Naive thymus-derived CD4-positive, alpha-beta T cell (primary cell): ENCODE results near the gene GGA2. TPM values are rescaled to one million over a fixed set of nuclear protein-coding genes. Genes with fewer than 3 reads are reported as not detected.

Source experiments
- ATAC-seq: fragments of 150-1000 bp; cut with Tn5 transposase; 2 replicates; pipeline ENCODE4 v1.10.0; 2021; ENCODE audit warnings: mild to moderate bottlenecking, moderate library complexity
- CTCF ChIA-PET: fragments of 350-600 bp; sonication (Branson Sonifier 250); formaldehyde crosslinking; loops from one replicate; lab custom pipeline; 2021; ENCODE audit warnings: antibody characterized with exemption; lab: Charles Lee
- POLR2A ChIA-PET: fragments of 350-600 bp; sonication (Branson Sonifier 250); formaldehyde crosslinking; loops from one replicate; lab custom pipeline; 2021; ENCODE audit warnings: antibody characterized with exemption, inconsistent platforms; lab: Charles Lee
- DNase-seq, 9 donors: peaks; one replicate each; pipeline versions ENCODE4 v3.0.0 to v3.0.0-alpha.2; 2020 to 2022; ENCODE audit warnings: mixed read lengths in 1 of 9
- H3K27ac ChIP-seq: one replicate; pipeline ENCODE4 v1.7.0; 2013; ENCODE audit warnings: mild to moderate bottlenecking, low read depth, low read length, moderate library complexity
- H3K27me3 ChIP-seq, 2 donors: one replicate each; pipeline ENCODE4 v1.7.0; 2013; ENCODE audit warnings: low read length in 2 of 2, mild to moderate bottlenecking in 2 of 2, moderate library complexity in 2 of 2; ENCODE audit not compliant: control insufficient read depth in 2 of 2, insufficient read depth in 2 of 2
- H3K36me3 ChIP-seq, 3 experiments: 1 replicate in 2 of 3; 2 replicates in 1 of 3; pipeline ENCODE4 v1.7.0; 2013; ENCODE audit warnings: low read length in 3 of 3, mild to moderate bottlenecking in 3 of 3, moderate library complexity in 1 of 3; ENCODE audit not compliant: insufficient read depth in 3 of 3, control insufficient read depth in 2 of 3
- H3K4me1 ChIP-seq, 2 donors: one replicate each; pipeline ENCODE4 v1.7.0; 2013; ENCODE audit warnings: low read length in 2 of 2, mild to moderate bottlenecking in 2 of 2, moderate library complexity in 1 of 2; ENCODE audit not compliant: control insufficient read depth in 2 of 2, insufficient read depth in 2 of 2
- H3K4me3 ChIP-seq: 2 replicates; pipeline ENCODE4 v1.7.0; 2013; ENCODE audit warnings: mild to moderate bottlenecking, low read length
- H3K9me3 ChIP-seq, 3 experiments: 1 replicate in 2 of 3; 2 replicates in 1 of 3; pipeline ENCODE4 v1.7.0; 2013; ENCODE audit warnings: low read length in 3 of 3; ENCODE audit not compliant: control insufficient read depth in 2 of 3
- H3K27ac Mint-ChIP-seq, 9 donors: one replicate each; pipeline ENCODE4 v1.8.0; 2020 to 2022; ENCODE audit warnings: mixed read lengths in 9 of 9, mild to moderate bottlenecking in 8 of 9, moderate library complexity in 5 of 9, inconsistent platforms in 2 of 9
- H3K27me3 Mint-ChIP-seq, 5 donors: one replicate each; pipeline ENCODE4 v1.8.0; 2021 to 2022; ENCODE audit warnings: mixed read lengths in 5 of 5, mild to moderate bottlenecking in 1 of 5
- H3K36me3 Mint-ChIP-seq, 5 donors: one replicate each; pipeline ENCODE4 v1.8.0; 2020 to 2022; ENCODE audit warnings: mixed read lengths in 5 of 5, mild to moderate bottlenecking in 3 of 5, inconsistent platforms in 1 of 5
- H3K4me1 Mint-ChIP-seq, 7 donors: one replicate each; pipeline ENCODE4 v1.8.0; 2020 to 2022; ENCODE audit warnings: mixed read lengths in 7 of 7, mild to moderate bottlenecking in 3 of 7, inconsistent platforms in 1 of 7
- H3K4me3 Mint-ChIP-seq, 10 donors: one replicate each; pipeline ENCODE4 v1.8.0; 2020 to 2022; ENCODE audit warnings: mild to moderate bottlenecking in 10 of 10, mixed read lengths in 10 of 10, moderate library complexity in 6 of 10, inconsistent platforms in 2 of 10
- H3K9me3 Mint-ChIP-seq, 11 donors: one replicate each; pipeline ENCODE4 v1.8.0; 2020 to 2022; ENCODE audit warnings: mixed read lengths in 11 of 11, mild to moderate bottlenecking in 4 of 11, inconsistent platforms in 1 of 11, moderate library complexity in 1 of 11
- intact Hi-C, 2 donors: fragments of 100-400 bp; cut with micrococcal nuclease; formaldehyde crosslinking; loops; one replicate each; pipeline ENCODE4 v1.15.1; 2023
- polyA plus RNA-seq, 2 donors: library from polyadenylated mRNA; unstranded; fragments of 300-500 nt; fragmentation: Illumina TruSeq; gene quantifications; one replicate each; pipeline ENCODE4 v1.2.3, GENCODE V29; 2021
- total RNA-seq, 6 experiments: library from RNA in 5 of 6; stranded (reverse) in 5 of 6; gene quantifications; 1 replicate in 5 of 6; 2 replicates in 1 of 6; pipeline ENCODE4 v1.2.3 and lab custom pipeline; 2021 to 2026

GGA2 gene
- total and polyA plus RNA-seq, 7 experiments from 2014 or later: 41.7 to 138 (median 104) TPM

DNA sequence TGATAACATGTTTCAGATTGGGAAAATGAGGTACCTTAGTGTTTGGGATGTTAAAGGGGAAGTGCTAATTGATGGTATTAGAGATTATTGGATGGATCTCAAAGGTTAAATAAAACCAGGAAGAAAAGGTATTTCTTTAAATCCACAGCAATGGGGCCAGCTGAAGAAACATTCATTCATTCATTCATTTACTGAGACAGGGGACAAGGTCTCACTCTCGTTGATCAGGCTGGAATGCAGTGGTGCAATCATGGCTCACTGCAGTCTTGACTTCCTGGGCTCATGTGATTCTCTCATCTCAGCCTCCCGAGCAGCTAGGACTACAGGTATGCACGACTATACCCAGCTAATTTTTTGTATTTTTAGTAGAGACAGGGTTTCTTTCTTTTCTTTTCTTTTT is 27.1 kb upstream of the GGA2 start:
- no peak overlapping the region for H3K27ac ChIP-seq
- peaks cover 0 to 2% (median 0%) of the 10 kb centered on the region in 7 donors for H3K4me1 Mint-ChIP-seq
- no peak overlapping the region for H3K4me3 Mint-ChIP-seq
- no peaks in the 10 kb centered on the region for H3K27me3 ChIP-seq
- no peak overlapping the region for H3K4me3 ChIP-seq
- no peaks in the 10 kb centered on the region for H3K27me3 Mint-ChIP-seq
- H3K36me3 Mint-ChIP-seq: peaks cover 0 to 25% (median 4%) of the 10 kb centered on the region in 5 donors
- no peak overlapping the region for H3K27ac Mint-ChIP-seq
- no peaks in the 10 kb centered on the region for H3K4me1 ChIP-seq
- H3K36me3 ChIP-seq: peaks cover 0 to 70% (median 0%) of the 10 kb centered on the region in 3 experiments
- no peaks in the 10 kb centered on the region for H3K9me3 Mint-ChIP-seq
- intact Hi-C loops: no loop called here
- ATAC-seq (no peak), DNase-seq (no peak)
- POLR2A ChIA-PET: no interaction called here
- CTCF ChIA-PET: no interaction called here
- H3K9me3 ChIP-seq: no peaks in the 10 kb centered on the region

DNA sequence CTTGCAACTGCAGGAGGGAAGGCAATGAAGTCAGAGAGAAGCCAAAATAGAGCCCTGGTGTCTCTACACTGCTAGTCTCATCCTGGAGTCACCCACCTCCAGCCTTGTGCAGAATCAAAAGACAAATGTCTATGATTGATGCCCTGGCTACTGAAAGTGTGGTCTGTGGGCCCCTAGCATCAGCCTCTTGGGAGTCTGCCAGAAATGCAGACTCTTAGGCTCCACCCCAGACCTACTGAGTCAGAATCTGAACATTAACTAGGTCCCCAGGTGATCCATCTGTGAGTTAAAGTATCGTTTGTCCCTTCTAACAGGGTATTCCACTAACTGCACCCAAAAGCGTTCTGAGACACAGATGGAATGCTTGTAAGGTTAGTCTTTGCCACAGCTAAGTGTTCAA is 25.6 kb upstream of the GGA2 start:
- H3K4me1 Mint-ChIP-seq: peaks cover 0 to 2% (median 0%) of the 10 kb centered on the region in 7 donors
- POLR2A ChIA-PET: no interaction called here
- no peaks in the 10 kb centered on the region for H3K27me3 Mint-ChIP-seq
- no peak for ATAC-seq
- Histone ChIP-seq H3K4me3 (no peak overlapping the region), H3K27me3 (no peaks in the 10 kb centered on the region), H3K36me3 (peaks cover 0 to 77% (median 0%) of the 10 kb centered on the region in 3 experiments), H3K9me3 (no peaks in the 10 kb centered on the region), H3K27ac (no peak overlapping the region), H3K4me1 (no peaks in the 10 kb centered on the region)
- peaks cover 0 to 25% (median 4%) of the 10 kb centered on the region in 5 donors for H3K36me3 Mint-ChIP-seq
- no peaks in the 10 kb centered on the region for H3K9me3 Mint-ChIP-seq
- H3K4me3 Mint-ChIP-seq: no peak overlapping the region
- intact Hi-C loops: no loop called here
- DNase-seq: no peak
- no peak overlapping the region for H3K27ac Mint-ChIP-seq
- CTCF ChIA-PET: no interaction called here

DNA sequence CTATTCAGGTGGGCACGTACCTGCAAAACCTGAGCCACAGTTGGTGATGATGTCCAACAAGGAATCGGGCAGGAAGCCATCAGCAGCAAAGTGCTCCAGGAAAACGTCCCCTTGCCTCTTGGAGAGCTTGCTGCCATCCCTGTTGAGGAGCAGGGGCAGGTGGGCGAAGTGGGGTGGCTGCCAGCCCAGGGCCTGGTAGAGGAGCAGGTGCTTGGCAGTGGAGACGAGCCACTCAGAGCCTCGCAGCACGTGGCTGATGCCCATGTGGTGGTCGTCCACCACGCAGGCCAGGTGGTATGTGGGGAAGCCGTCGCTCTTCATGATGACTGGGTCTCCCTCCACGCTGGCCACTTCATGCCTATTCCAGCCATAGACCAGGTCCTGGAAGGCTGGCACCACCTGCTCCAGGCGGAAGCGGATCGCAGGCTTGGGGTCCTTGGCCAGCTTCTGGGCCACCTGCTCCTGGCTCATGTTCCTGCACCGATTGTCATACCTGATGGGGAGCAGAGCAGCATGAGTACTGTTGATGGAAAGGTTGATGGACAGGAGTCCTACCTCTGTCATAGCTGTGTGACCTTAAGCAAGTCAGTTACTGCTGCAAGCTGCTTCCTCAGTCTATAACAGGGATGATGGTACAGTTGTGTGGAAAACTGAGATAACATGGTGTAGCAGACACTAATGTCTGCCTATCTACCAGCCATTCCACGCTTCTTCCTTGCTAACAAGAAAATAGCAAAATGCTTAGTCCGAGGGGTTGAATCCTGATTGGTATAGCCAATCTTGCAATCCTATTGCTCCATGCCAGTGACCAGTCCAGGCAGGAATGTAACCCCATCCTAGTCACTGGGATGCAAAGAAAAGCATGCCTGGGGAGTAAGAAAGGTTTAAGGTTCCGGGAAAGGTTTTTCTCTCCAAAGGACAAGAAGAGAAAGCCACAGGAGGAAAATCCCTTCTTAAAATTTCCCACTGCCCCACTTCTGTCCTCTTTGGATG is 24.9 kb upstream of the GGA2 start:
- no peak overlapping the region for H3K4me3 ChIP-seq
- Mint-ChIP-seq H3K4me3 (no peak overlapping the region), H3K9me3 (no peaks in the 10 kb centered on the region), H3K27ac (no peak overlapping the region), H3K36me3 (peaks cover 0 to 26% (median 4%) of the 10 kb centered on the region in 5 donors), H3K4me1 (peaks cover 0 to 2% (median 0%) of the 10 kb centered on the region in 7 donors), H3K27me3 (no peaks in the 10 kb centered on the region)
- DNase-seq: no peak
- H3K27me3 ChIP-seq: no peaks in the 10 kb centered on the region
- peaks cover 0 to 79% (median 0%) of the 10 kb centered on the region in 3 experiments for H3K36me3 ChIP-seq
- ATAC-seq: no peak
- H3K4me1 ChIP-seq: no peaks in the 10 kb centered on the region
- H3K27ac ChIP-seq: no peak overlapping the region
- H3K9me3 ChIP-seq: no peaks in the 10 kb centered on the region
- POLR2A ChIA-PET: no interaction called here
- CTCF ChIA-PET: no interaction called here
- intact Hi-C loops: no loop called here

DNA sequence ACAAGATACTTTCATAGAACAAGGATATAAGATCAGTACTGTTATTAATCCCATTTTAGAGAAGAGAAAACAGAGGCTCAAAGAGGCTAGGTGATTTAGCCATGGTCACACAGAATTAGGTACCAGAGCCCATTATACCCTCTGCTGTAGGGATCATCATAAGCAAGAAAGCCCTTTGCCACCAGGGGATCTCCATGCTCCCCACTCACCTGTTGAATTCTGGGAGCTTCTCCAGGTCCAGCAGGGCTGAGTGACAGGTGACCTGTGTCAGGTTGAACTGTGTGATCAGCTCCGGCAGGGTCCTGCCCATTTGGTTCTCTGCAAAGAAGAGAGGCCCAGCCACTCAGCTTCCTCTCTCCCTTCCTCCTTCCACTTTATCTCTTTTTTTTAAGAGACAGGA is 22.2 kb upstream of the GGA2 start:
- ChIA-PET POLR2A (no interaction called here), CTCF (no interaction called here)
- Histone ChIP-seq H3K36me3 (peaks cover 0 to 86% (median 3%) of the 10 kb centered on the region in 3 experiments), H3K27ac (no peak overlapping the region), H3K9me3 (no peaks in the 10 kb centered on the region), H3K4me1 (no peaks in the 10 kb centered on the region), H3K27me3 (no peaks in the 10 kb centered on the region), H3K4me3 (no peak overlapping the region)
- Mint-ChIP-seq H3K4me3 (no peak overlapping the region), H3K36me3 (peaks cover 0 to 35% (median 5%) of the 10 kb centered on the region in 5 donors), H3K4me1 (peaks cover 0 to 2% (median 0%) of the 10 kb centered on the region in 7 donors), H3K27ac (no peak overlapping the region), H3K9me3 (no peaks in the 10 kb centered on the region), H3K27me3 (no peaks in the 10 kb centered on the region)
- ATAC-seq (no peak), DNase-seq (no peak)
- intact Hi-C loops: no loop called here

DNA sequence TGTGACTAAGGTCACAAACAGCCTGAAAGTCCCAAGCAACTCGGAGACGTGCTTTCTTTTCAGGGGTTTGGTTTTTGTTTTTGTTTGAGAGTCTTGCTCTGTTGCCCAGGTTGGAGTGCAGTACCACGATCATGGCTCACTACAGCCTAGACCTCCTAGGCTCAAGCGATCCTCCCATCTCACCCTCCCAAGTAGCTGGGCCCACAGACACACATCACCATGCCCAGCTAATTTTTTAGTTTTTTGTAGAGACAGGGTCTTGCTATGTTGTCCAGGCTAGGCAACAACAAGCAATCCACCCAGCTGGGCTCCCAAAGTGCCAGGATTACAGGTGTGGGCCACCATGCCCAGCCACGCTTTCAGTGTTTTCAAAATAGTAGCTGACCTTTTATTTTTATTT is 19.8 kb upstream of the GGA2 start:
- Mint-ChIP-seq H3K36me3 (peaks cover 0 to 37% (median 9%) of the 10 kb centered on the region in 5 donors), H3K9me3 (no peaks in the 10 kb centered on the region), H3K4me3 (no peak overlapping the region), H3K4me1 (no peaks in the 10 kb centered on the region), H3K27ac (no peak overlapping the region), H3K27me3 (no peaks in the 10 kb centered on the region)
- peaks cover 3 to 71% (median 3%) of the 10 kb centered on the region in 3 experiments for H3K36me3 ChIP-seq
- intact Hi-C loops: no loop called here
- H3K9me3 ChIP-seq: no peaks in the 10 kb centered on the region
- ATAC-seq (no peak), DNase-seq (no peak)
- ChIA-PET POLR2A (no interaction called here), CTCF (no interaction called here)
- no peak overlapping the region for H3K4me3 ChIP-seq
- H3K27ac ChIP-seq: no peak overlapping the region
- H3K4me1 ChIP-seq: no peaks in the 10 kb centered on the region
- no peaks in the 10 kb centered on the region for H3K27me3 ChIP-seq

DNA sequence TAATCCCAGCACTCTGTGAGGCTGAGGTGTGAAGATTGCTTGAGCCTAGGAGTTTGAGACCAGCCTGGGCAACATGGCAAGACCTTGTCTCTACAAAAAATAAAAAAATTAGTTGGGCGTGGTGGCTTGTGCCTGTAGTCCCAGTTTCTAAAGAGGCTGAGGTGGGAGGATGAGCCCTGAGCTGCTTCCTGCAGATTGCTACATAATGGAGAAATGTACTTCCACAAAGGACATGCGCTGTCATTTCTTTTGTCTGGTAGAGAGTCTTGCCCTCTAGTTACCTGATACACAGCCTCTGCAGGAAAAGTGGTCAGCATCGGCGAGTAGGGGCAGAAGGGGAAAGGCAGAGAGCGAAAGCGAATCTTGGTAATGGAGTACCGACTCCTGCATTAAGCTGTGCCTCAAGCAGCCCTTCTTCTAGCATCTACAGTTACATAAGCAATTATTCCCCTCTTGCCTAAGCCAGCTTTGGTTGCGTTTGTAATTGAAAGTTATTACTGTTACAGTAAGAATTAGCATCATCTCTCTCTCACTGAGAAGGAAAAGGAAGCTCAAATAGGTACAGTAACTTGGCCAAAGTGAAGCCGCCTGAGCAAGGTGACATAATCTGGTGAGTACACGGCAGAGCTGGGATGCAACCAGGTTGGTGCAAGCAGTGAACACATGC is 18.5 kb upstream of the GGA2 start:
- no peak overlapping the region for H3K4me3 Mint-ChIP-seq
- H3K4me3 ChIP-seq: no peak overlapping the region
- ATAC-seq (no peak), DNase-seq (no peak)
- no peak overlapping the region for H3K27ac ChIP-seq
- H3K4me1 ChIP-seq: no peaks in the 10 kb centered on the region
- H3K9me3 ChIP-seq: no peaks in the 10 kb centered on the region
- peaks cover 0 to 42% (median 13%) of the 10 kb centered on the region in 5 donors for H3K36me3 Mint-ChIP-seq
- intact Hi-C loops: no loop called here
- no peaks in the 10 kb centered on the region for H3K9me3 Mint-ChIP-seq
- POLR2A ChIA-PET: no interaction called here
- H3K4me1 Mint-ChIP-seq: no peaks in the 10 kb centered on the region
- H3K27me3 ChIP-seq: no peaks in the 10 kb centered on the region
- H3K27ac Mint-ChIP-seq: no peak overlapping the region
- no peaks in the 10 kb centered on the region for H3K27me3 Mint-ChIP-seq
- CTCF ChIA-PET: no interaction called here
- peaks cover 3 to 70% (median 7%) of the 10 kb centered on the region in 3 experiments for H3K36me3 ChIP-seq
